Left lung (tissue), 10 donors: ENCODE data around the gene NXT1. TPM values are rescaled to one million over a fixed set of nuclear protein-coding genes. Genes with fewer than 3 reads are reported as not detected.
A peak's percentile ranks its signal among the peaks of the same experiment; 100 is the strongest.

Experiments used
- ATAC-seq: fragments of 200-7000 bp; cut with Tn5 transposase; one replicate; pipeline ENCODE4 v1.9.1; 2020; ENCODE audit warnings: moderate library complexity
- DNase-seq, 4 donors: peaks; one replicate each; pipeline ENCODE4 v3.0.0-alpha.2; 2013 to 2020
- H3K27ac ChIP-seq, 2 donors: fragments of 200-600 bp; sonication (generic) in 1 of 2; one replicate each; pipeline versions ENCODE4 v1.5.0 to v1.8.0; 2020 to 2021
- H3K27me3 ChIP-seq, 2 donors: fragments of 200-600 bp; sonication (generic) in 1 of 2; one replicate each; pipeline versions ENCODE4 v1.5.0 to v1.8.0; 2020 to 2021
- H3K36me3 ChIP-seq, 2 donors: fragments of 200-600 bp; sonication (generic) in 1 of 2; one replicate each; pipeline versions ENCODE4 v1.5.0 to v1.8.0; 2020 to 2021
- H3K4me1 ChIP-seq, 2 donors: fragments of 200-600 bp; one replicate each; pipeline ENCODE4 v1.8.0; 2021
- H3K4me3 ChIP-seq, 2 donors: fragments of 200-600 bp; sonication (generic) in 1 of 2; one replicate each; pipeline versions ENCODE4 v1.5.0 to v1.8.0; 2020 to 2021; ENCODE audit warnings: mild to moderate bottlenecking in 1 of 2
- H3K9me3 ChIP-seq, 2 donors: fragments of 200-600 bp; sonication (generic) in 1 of 2; one replicate each; pipeline versions ENCODE4 v1.5.0 to v1.8.0; 2020 to 2021
- intact Hi-C, 2 donors: fragments of 100-400 bp; cut with DNase I; formaldehyde crosslinking; loops; one replicate each; pipeline versions ENCODE4 v1.11.2 to v1.14.2; 2022
- polyA plus RNA-seq, 6 donors: library from polyadenylated mRNA; unstranded; fragments of 120-200 nt; gene quantifications; one replicate each; pipeline ENCODE4 v1.2.1, GENCODE V29; 2013; ENCODE audit not compliant: insufficient read length in 6 of 6
- total RNA-seq, 2 donors: library from RNA; stranded (reverse); fragmentation: NEBNext Ultra II Directional; extraction: Animal tissue kit (Norgen Biotek cat#: 25700); gene quantifications; one replicate each; pipeline ENCODE4 v1.2.1, GENCODE V29; 2021
- TF ChIP-seq, protein P1 (sequence below), 2 donors: fragments of 200-600 bp; sonication (generic) in 1 of 2; IDR thresholded peaks; one replicate each; pipeline versions ENCODE4 v1.5.0 to v1.8.0; 2021; ENCODE audit warnings: antibody characterized with exemption in 2 of 2
- donor health status: DM: no; HTN: yes; CAD: no.
- donor health status: DM: no; HTN: no; CAD: no.

NXT1 gene
- total and polyA plus RNA-seq, 8 donors: 12.0 to 19.4 (median 16.2) TPM

DNA sequence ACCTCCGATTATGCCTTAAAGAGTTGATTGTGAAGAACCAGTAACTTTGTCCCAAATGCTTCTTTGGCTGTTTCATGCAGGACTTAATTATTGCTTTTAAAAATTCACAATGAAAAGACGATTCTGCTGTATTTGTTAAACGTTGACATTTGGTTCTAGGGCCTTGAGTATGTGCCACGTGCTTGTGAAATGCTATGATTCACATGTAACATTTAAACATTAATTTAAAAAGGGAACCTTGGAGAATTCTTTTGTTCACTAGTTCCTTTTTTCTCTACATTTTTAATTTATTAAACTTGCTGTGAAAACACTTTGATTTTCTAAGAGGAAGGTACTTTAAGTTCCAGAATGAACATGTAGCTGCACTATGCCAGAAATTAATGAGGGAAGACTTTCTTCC is 20.9 kb downstream of the NXT1 start:
- peaks cover 5 to 38% of the 10 kb centered on the region in 2 donors for H3K4me1 ChIP-seq
- intact Hi-C loops: no loop called here
- H3K4me3 ChIP-seq: no peak overlapping the region
- peaks cover 4 to 79% of the 10 kb centered on the region in 2 donors for H3K36me3 ChIP-seq
- TF ChIP-seq, protein P1, sequence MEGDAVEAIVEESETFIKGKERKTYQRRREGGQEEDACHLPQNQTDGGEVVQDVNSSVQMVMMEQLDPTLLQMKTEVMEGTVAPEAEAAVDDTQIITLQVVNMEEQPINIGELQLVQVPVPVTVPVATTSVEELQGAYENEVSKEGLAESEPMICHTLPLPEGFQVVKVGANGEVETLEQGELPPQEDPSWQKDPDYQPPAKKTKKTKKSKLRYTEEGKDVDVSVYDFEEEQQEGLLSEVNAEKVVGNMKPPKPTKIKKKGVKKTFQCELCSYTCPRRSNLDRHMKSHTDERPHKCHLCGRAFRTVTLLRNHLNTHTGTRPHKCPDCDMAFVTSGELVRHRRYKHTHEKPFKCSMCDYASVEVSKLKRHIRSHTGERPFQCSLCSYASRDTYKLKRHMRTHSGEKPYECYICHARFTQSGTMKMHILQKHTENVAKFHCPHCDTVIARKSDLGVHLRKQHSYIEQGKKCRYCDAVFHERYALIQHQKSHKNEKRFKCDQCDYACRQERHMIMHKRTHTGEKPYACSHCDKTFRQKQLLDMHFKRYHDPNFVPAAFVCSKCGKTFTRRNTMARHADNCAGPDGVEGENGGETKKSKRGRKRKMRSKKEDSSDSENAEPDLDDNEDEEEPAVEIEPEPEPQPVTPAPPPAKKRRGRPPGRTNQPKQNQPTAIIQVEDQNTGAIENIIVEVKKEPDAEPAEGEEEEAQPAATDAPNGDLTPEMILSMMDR (IDR thresholded peaks at IDR 0.05): no peak
- H3K27me3 ChIP-seq: no peaks in the 10 kb centered on the region
- DNase-seq (no peak), ATAC-seq (no peak)
- peak overlapping the region in 1 of 2 donors; percentile 39 for H3K27ac ChIP-seq
- H3K9me3 ChIP-seq: no peaks in the 10 kb centered on the region

DNA sequence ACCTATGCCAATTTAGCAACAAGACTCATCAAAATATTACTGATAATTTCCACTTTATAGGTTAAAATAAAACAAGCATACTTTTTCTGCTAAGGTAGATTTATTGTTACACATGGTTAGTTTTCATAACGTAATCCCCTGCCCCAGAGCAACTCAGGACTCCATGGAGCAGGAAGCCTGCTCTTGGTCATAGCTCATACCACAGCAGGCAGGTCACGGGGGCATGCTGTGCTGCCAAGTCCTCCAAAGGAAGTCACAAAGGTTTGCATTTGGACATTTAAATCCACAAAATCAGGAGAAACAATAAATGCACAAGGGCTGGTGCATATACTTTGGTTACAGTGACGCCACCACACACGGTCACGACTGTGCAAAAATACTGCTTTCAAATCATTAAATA is 23.9 kb downstream of the NXT1 start:
- ATAC-seq (no peak), DNase-seq (no peak)
- no peak overlapping the region for H3K4me3 ChIP-seq
- H3K27ac ChIP-seq: no peak overlapping the region
- intact Hi-C loops: no loop called here
- TF ChIP-seq, protein P1 (IDR thresholded peaks at IDR 0.05): no peak
- peaks cover 0 to 12% of the 10 kb centered on the region in 2 donors for H3K4me1 ChIP-seq
- H3K36me3 ChIP-seq: peaks cover 4 to 88% of the 10 kb centered on the region in 2 donors
- H3K9me3 ChIP-seq: no peaks in the 10 kb centered on the region
- H3K27me3 ChIP-seq: no peaks in the 10 kb centered on the region

DNA sequence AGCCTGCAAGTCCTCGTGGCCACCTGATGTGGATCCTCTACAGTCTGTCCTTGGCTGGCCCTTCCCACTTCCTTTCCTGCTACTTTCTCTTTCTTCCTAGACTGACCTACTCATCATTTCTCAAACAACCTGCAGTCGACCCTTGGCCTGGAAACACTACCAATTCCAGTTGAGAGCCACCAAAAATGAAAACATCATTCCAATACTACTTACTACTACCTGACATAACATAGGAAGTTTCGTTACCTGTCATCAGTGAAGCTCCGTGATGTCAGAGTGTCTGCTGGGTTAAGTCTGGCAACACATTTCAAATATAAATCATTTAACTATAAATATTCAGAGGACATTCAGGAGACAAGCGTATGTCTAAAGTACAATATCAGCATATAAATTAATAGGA is 25.2 kb downstream of the NXT1 start:
- TF ChIP-seq, protein P1 (IDR thresholded peaks at IDR 0.05): no peak
- ATAC-seq (no peak), DNase-seq (no peak)
- H3K36me3 ChIP-seq: peaks cover 4 to 88% of the 10 kb centered on the region in 2 donors
- H3K4me3 ChIP-seq: no peak overlapping the region
- H3K9me3 ChIP-seq: no peaks in the 10 kb centered on the region
- H3K27ac ChIP-seq: no peak overlapping the region
- intact Hi-C loops: no loop called here
- peaks cover 0 to 11% of the 10 kb centered on the region in 2 donors for H3K4me1 ChIP-seq
- H3K27me3 ChIP-seq: no peaks in the 10 kb centered on the region

DNA sequence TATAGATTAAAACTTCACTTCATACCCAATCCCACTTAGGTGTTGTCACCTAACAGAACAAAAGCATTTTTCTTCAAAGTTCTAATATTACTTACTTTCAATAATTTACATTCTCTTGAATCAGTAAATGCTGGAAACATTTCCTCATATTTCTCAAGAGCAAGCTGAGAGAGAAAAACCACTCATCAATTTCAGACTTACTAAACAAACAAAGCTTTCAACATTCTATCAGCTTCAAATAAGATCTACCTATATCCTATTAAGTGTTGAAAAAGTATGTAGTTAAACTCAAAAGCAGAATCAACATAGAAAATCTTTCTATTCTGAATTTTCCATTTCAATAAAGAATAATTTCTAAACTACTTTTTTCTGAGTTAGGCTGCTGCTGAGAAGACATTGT is 29.2 kb downstream of the NXT1 start:
- no peaks in the 10 kb centered on the region for H3K4me1 ChIP-seq
- TF ChIP-seq, protein P1 (IDR thresholded peaks at IDR 0.05): no peak
- DNase-seq (no peak), ATAC-seq (peak; percentile 62)
- no peaks in the 10 kb centered on the region for H3K9me3 ChIP-seq
- peaks cover 4 to 63% of the 10 kb centered on the region in 2 donors for H3K36me3 ChIP-seq
- H3K27ac ChIP-seq: peak overlapping the region in 1 of 2 donors; percentile 51
- no peak overlapping the region for H3K4me3 ChIP-seq
- H3K27me3 ChIP-seq: no peaks in the 10 kb centered on the region
- intact Hi-C loops: no loop called here

DNA sequence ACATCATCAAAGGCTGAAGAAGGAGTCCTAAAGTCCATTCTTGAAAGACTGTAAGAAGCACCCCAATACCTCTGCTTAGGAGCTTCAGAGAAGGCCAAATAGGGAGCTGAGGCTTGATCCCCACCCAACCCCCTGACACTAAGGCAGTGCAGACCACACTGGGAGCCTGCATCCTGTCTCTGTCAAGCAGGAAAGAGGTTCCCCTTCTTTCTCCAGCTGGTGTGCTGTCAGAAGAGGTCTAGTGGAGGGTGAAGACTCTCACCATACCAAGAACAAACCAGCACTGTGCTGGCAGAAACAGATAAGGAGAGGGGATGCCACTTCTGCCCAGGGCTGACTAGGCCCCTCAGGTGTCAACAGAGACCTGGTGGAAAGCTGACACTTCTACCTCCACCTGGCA is 31.3 kb downstream of the NXT1 start:
- H3K9me3 ChIP-seq: no peaks in the 10 kb centered on the region
- H3K27me3 ChIP-seq: no peaks in the 10 kb centered on the region
- H3K36me3 ChIP-seq: peaks cover 0 to 52% of the 10 kb centered on the region in 2 donors
- H3K4me3 ChIP-seq: no peak overlapping the region
- no peak for ATAC-seq
- no peak overlapping the region for H3K27ac ChIP-seq
- DNase-seq: no peak
- TF ChIP-seq, protein P1 (IDR thresholded peaks at IDR 0.05): no peak
- intact Hi-C loops: no loop called here
- no peaks in the 10 kb centered on the region for H3K4me1 ChIP-seq
